Measurements from ENCODE around the gene PSAP. TPM values are rescaled to one million over a fixed set of nuclear protein-coding genes. Genes with fewer than 3 reads are reported as not detected.

Gene PSAP
- polyA plus RNA-seq, 1 donor from 2014 or later: 651 TPM

GRCh38 chr10:71864911-71865361 is 13.9 kb upstream of the PSAP start:
- no peak overlapping the region for H2AFZ ChIP-seq (ENCODE audit: low read depth, low read length)
- no peak overlapping the region for H3K9ac ChIP-seq (ENCODE audit: low read length)
- no peak overlapping the region for H3K4me3 ChIP-seq (ENCODE audit: low read length)
- no peaks in the 10 kb centered on the region for H3F3A ChIP-seq (ENCODE audit: insufficient read depth, low read length, poor library complexity, severe bottlenecking)
- H4K20me1 ChIP-seq (ENCODE audit: insufficient read depth): no peaks in the 10 kb centered on the region
- H3K27ac ChIP-seq (ENCODE audit: low read length): no peak overlapping the region
- no peaks in the 10 kb centered on the region for H3K79me2 ChIP-seq (replicated peaks; ENCODE audit: insufficient read depth, low read length)
- no peaks in the 10 kb centered on the region for H3K9me2 ChIP-seq (ENCODE audit: insufficient read depth, low read length)
- no peaks in the 10 kb centered on the region for H3K36me3 ChIP-seq (ENCODE audit: insufficient read depth, low read length)
- TF ChIP-seq CTCF (IDR thresholded peaks at IDR 0.05; ENCODE audit: poor library complexity, severe bottlenecking): no peak
- no peak for TF ChIP-seq SMC3 (conservative IDR thresholded peaks at IDR 0.05; ENCODE audit: poor library complexity)
- no peak for TF ChIP-seq EP300 (conservative IDR thresholded peaks at IDR 0.05; ENCODE audit: poor library complexity, severe bottlenecking)
- no peak for TF ChIP-seq POLR2AphosphoS5 (IDR thresholded peaks at IDR 0.05)
- no peak for TF ChIP-seq REST (IDR thresholded peaks at IDR 0.05; ENCODE audit: borderline replicate concordance)
- TF ChIP-seq TAF1 (IDR thresholded peaks at IDR 0.05; ENCODE audit: low read depth): no peak
- TF ChIP-seq MXI1 (conservative IDR thresholded peaks at IDR 0.05; ENCODE audit: poor library complexity, severe bottlenecking): no peak
- no peak for TF ChIP-seq RAD21 (conservative IDR thresholded peaks at IDR 0.05)
- TF ChIP-seq EZH2 (IDR thresholded peaks at IDR 0.05; ENCODE audit: borderline replicate concordance, insufficient read depth, low read length, poor library complexity, severe bottlenecking): no peak
- no peaks in the 10 kb centered on the region for H3K9me3 ChIP-seq (ENCODE audit: low read length)
- H3K4me2 ChIP-seq (ENCODE audit: low read length): no peak overlapping the region
- H3K27me3 ChIP-seq (ENCODE audit: insufficient read depth, low read depth, low read length): no peaks in the 10 kb centered on the region

- Histone ChIP-seq H3K9ac (ENCODE audit: low read length) (no peak overlapping the region), H4K20me1 (ENCODE audit: insufficient read depth) (no peaks in the 10 kb centered on the region), H2AFZ (ENCODE audit: low read depth, low read length) (no peak overlapping the region), H3K27ac (ENCODE audit: low read length) (no peak overlapping the region), H3K4me2 (ENCODE audit: low read length) (no peak overlapping the region), H3K4me3 (ENCODE audit: low read length) (no peak overlapping the region), H3K9me2 (ENCODE audit: insufficient read depth, low read length) (no peaks in the 10 kb centered on the region), H3K27me3 (ENCODE audit: insufficient read depth, low read depth, low read length) (no peaks in the 10 kb centered on the region), H3K9me3 (ENCODE audit: low read length) (no peaks in the 10 kb centered on the region), H3K36me3 (ENCODE audit: insufficient read depth, low read length) (no peaks in the 10 kb centered on the region), H3K79me2 (replicated peaks; ENCODE audit: insufficient read depth, low read length) (no peaks in the 10 kb centered on the region), H3F3A (ENCODE audit: insufficient read depth, low read length, poor library complexity, severe bottlenecking) (no peaks in the 10 kb centered on the region)
- TF ChIP-seq POLR2AphosphoS5 (IDR thresholded peaks at IDR 0.05) (no peak), SMC3 (conservative IDR thresholded peaks at IDR 0.05; ENCODE audit: poor library complexity) (no peak), RAD21 (conservative IDR thresholded peaks at IDR 0.05) (no peak), MXI1 (conservative IDR thresholded peaks at IDR 0.05; ENCODE audit: poor library complexity, severe bottlenecking) (no peak), EP300 (conservative IDR thresholded peaks at IDR 0.05; ENCODE audit: poor library complexity, severe bottlenecking) (no peak)
Measured at GRCh38 chr10:71863203-71863602, 12.2 kb upstream of the PSAP start.

Measured in neural cell (in vitro differentiated cells).